DND-41 (cell line): ENCODE measurements around the gene SH3RF3.

Experiments used
- ATAC-seq: fragments of 200-7000 bp; cut with Tn5 transposase; 3 replicates; pipeline ENCODE4 v1.9.1; 2021; ENCODE audit warnings: low read depth; ENCODE audit not compliant: insufficient read depth
- DNase-seq: peaks from one replicate; pipeline ENCODE4 v3.0.0-alpha.2; 2020
- H2AFZ ChIP-seq: 2 replicates; pipeline ENCODE4 v1.6.0; 2012; ENCODE audit warnings: low read depth, low read length
- H3K27ac ChIP-seq: 2 replicates; pipeline ENCODE4 v1.5.1; 2012; ENCODE audit warnings: low read length, inconsistent platforms
- H3K27me3 ChIP-seq: fragments of 200-600 bp; sonication (generic); 2 replicates; pipeline ENCODE4 v1.6.0; 2012; ENCODE audit warnings: low read length, mild to moderate bottlenecking, inconsistent platforms; ENCODE audit not compliant: insufficient read depth, poor library complexity
- H3K36me3 ChIP-seq: 2 replicates; pipeline ENCODE4 v1.5.1; 2012; ENCODE audit warnings: low read length, inconsistent platforms; ENCODE audit not compliant: insufficient read depth
- H3K4me1 ChIP-seq: 2 replicates; pipeline ENCODE4 v1.5.1; 2012; ENCODE audit warnings: mild to moderate bottlenecking, low read length; ENCODE audit not compliant: insufficient read depth
- H3K4me2 ChIP-seq: 2 replicates; pipeline ENCODE4 v1.6.0; 2012; ENCODE audit warnings: mild to moderate bottlenecking, moderate library complexity, low read length, inconsistent platforms; ENCODE audit not compliant: insufficient read depth
- H3K4me3 ChIP-seq, 2 experiments: fragments of 200-600 bp in 1 of 2; shearing (Covaris generic) in 1 of 2; 2 replicates each; pipeline ENCODE4 v1.5.1; 2012 to 2016; ENCODE audit warnings: inconsistent platforms in 2 of 2, low read length in 2 of 2, mild to moderate bottlenecking in 2 of 2, low read depth in 1 of 2, moderate library complexity in 1 of 2
- H3K79me2 ChIP-seq: 2 replicates; pipeline ENCODE4 v1.6.0; 2012; ENCODE audit warnings: low read length, inconsistent platforms; ENCODE audit not compliant: insufficient read depth
- H3K9ac ChIP-seq: 2 replicates; pipeline ENCODE4 v1.6.0; 2012; ENCODE audit warnings: low read depth, mild to moderate bottlenecking, inconsistent platforms, low read length, moderate library complexity
- H3K9me3 ChIP-seq: 2 replicates; pipeline ENCODE4 v1.5.1; 2012; ENCODE audit warnings: low read length, moderate library complexity, mild to moderate bottlenecking, inconsistent platforms; ENCODE audit not compliant: insufficient read depth, severe bottlenecking
- H4K20me1 ChIP-seq: 2 replicates; pipeline ENCODE4 v1.6.0; 2012; ENCODE audit warnings: low read length; ENCODE audit not compliant: insufficient read depth
- CTCF ChIP-seq: IDR thresholded peaks from 2 replicates; pipeline ENCODE4 v1.5.1; 2012; ENCODE audit warnings: borderline replicate concordance, low read length, moderate library complexity, mild to moderate bottlenecking; ENCODE audit not compliant: poor library complexity, severe bottlenecking; ENCODE audit errors: extremely low read depth
- EZH2 ChIP-seq: IDR thresholded peaks from 3 replicates; pipeline ENCODE4 v1.6.1; 2012; ENCODE audit warnings: borderline replicate concordance, low read depth, mild to moderate bottlenecking, moderate library complexity, low read length, inconsistent platforms; ENCODE audit not compliant: severe bottlenecking

SH3RF3 gene

GRCh38 chr2:109527079-109527478, 398.1 kb downstream of the SH3RF3 start:
- Histone ChIP-seq H3K79me2 (no peaks in the 10 kb centered on the region), H3K9ac (no peak overlapping the region), H2AFZ (no peak overlapping the region), H3K4me3 (no peak overlapping the region), H3K27ac (no peak overlapping the region), H3K27me3 (peaks cover 34% of the 10 kb centered on the region), H3K4me2 (no peak overlapping the region), H3K36me3 (no peaks in the 10 kb centered on the region), H3K4me1 (no peaks in the 10 kb centered on the region), H4K20me1 (no peaks in the 10 kb centered on the region; the same call in 1 of the 2 replicates), H3K9me3 (no peaks in the 10 kb centered on the region)
- no peak for DNase-seq
- ATAC-seq = no peak
- TF ChIP-seq CTCF (no peak), EZH2 (no peak)

DNA sequence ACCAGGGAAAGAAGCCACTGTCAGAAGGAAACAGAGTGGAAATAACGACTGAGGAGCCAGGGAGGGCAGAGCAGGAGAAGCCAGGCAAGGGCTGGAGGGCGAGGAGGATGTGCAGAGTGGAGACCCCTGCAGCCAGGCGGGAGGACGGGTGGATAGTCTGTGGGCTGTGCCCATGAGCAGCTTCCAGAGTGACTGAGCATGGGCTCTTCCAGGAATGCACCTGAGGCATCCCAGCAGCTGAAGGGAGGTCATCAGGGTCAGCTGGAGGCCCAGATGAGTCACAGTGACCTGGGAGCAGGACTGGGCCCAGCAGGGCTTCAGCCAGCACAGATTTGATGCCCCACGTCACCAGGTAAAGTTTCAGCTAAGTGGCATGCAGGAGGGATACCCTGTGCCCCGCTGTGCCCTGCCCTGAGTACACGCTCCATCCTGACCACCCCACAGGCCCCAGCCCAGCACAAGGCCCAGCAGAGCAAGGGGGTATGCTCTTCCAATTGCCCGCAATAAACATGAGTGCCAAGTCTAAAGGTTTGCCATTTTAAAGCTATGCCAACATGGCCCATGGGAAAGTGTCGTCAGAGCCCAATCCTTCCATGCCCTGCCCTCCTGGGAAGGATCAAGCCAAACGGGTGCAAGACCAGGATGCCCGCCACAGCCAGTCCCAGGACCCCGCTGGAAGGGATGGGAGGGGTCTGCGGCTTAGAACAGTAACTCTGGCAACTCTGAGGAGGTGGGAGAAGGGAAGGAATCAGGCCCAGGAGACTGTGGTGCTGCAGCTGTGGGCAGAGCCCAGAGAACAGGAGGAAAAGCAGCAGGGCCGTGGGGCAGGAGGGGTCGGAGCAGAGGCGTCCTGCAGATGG, 399.1 kb downstream of the SH3RF3 start:
- peaks cover 42% of the 10 kb centered on the region for H3K27me3 ChIP-seq

GRCh38 chr2:109528811-109529501, 400.0 kb downstream of the SH3RF3 start:
- DNase-seq = no peak
- Histone ChIP-seq H3K4me2 (no peak overlapping the region), H3K36me3 (no peaks in the 10 kb centered on the region)

More for the DNA sequence above, 399.1 kb downstream of the SH3RF3 start:
- TF ChIP-seq CTCF (no peak), EZH2 (no peak)
- H3K27ac ChIP-seq = no peak overlapping the region
- ATAC-seq (no peak), DNase-seq (no peak)
- H3K4me3 ChIP-seq = no peak overlapping the region
- no peaks in the 10 kb centered on the region for H3K9me3 ChIP-seq
- no peaks in the 10 kb centered on the region for H3K36me3 ChIP-seq
- no peak overlapping the region for H3K4me2 ChIP-seq
- no peak overlapping the region for H3K9ac ChIP-seq
- H3K4me1 ChIP-seq = no peaks in the 10 kb centered on the region
- no peak overlapping the region for H2AFZ ChIP-seq
- H4K20me1 ChIP-seq = no peaks in the 10 kb centered on the region; the same call in 1 of the 2 replicates
- H3K79me2 ChIP-seq = no peaks in the 10 kb centered on the region

More at GRCh38 chr2:109528811-109529501, 400.0 kb downstream of the SH3RF3 start:
- H3K27ac ChIP-seq = no peak overlapping the region
- no peaks in the 10 kb centered on the region for H3K9me3 ChIP-seq
- H4K20me1 ChIP-seq = no peaks in the 10 kb centered on the region; the same call in 1 of the 2 replicates
- H3K4me1 ChIP-seq = no peaks in the 10 kb centered on the region
- peaks cover 47% of the 10 kb centered on the region for H3K27me3 ChIP-seq
- TF ChIP-seq CTCF (no peak), EZH2 (no peak)
- no peaks in the 10 kb centered on the region for H3K79me2 ChIP-seq
- no peak overlapping the region; the same call in 1 of the 2 replicates for H2AFZ ChIP-seq
- H3K4me3 ChIP-seq = no peak overlapping the region
- no peak for ATAC-seq
- H3K9ac ChIP-seq = no peak overlapping the region
